KG1 (cell line): ENCODE measurements around the gene LRRC47.

Source experiments
- DNase-seq: peaks from one replicate; lab custom pipeline; 2025; lab: John Stamatoyannopoulos, UW

LRRC47 gene

GRCh38 chr1:3785456-3786157 lies 10.7 kb downstream of the LRRC47 start:
- no peak for DNase-seq

GRCh38 chr1:3785045-3785444 lies 11.3 kb downstream of the LRRC47 start:
- no peak for DNase-seq

- no peak for DNase-seq
Measured at GRCh38 chr1:3783651-3784474, 12.4 kb downstream of the LRRC47 start.

- DNase-seq: no peak
Measured at GRCh38 chr1:3780901-3781300, 15.4 kb downstream of the LRRC47 start.

- DNase-seq: no peak
Measured at GRCh38 chr1:3779912-3780416, 16.3 kb downstream of the LRRC47 start.

- no peak for DNase-seq
Measured at GRCh38 chr1:3779265-3779911, 16.9 kb downstream of the LRRC47 start.

- no peak for DNase-seq
Measured at GRCh38 chr1:3778590-3779264, 17.6 kb downstream of the LRRC47 start.

- no peak for DNase-seq
Measured at GRCh38 chr1:3777647-3778589, 18.4 kb downstream of the LRRC47 start.

GRCh38 chr1:3777078-3777547 lies 19.2 kb downstream of the LRRC47 start:
- DNase-seq: no peak

- DNase-seq: no peak
Measured at GRCh38 chr1:3776231-3776961, 19.9 kb downstream of the LRRC47 start.

GRCh38 chr1:3775490-3776230 lies 20.6 kb downstream of the LRRC47 start:
- DNase-seq: no peak

GRCh38 chr1:3774946-3775489 lies 21.3 kb downstream of the LRRC47 start:
- no peak for DNase-seq

GRCh38 chr1:3774276-3774945 lies 21.9 kb downstream of the LRRC47 start:
- no peak for DNase-seq

- DNase-seq: no peak
Measured at GRCh38 chr1:3773572-3774275, 22.6 kb downstream of the LRRC47 start.

- no peak for DNase-seq
Measured at GRCh38 chr1:3772715-3773571, 23.4 kb downstream of the LRRC47 start, which contains the start of gene SMIM1. Gene SMIM1 (plus strand): TSS chr1:3772749. CDS start chr1:3775374, 2,625 bp downstream.

- DNase-seq: peak; percentile 23
Measured at GRCh38 chr1:3772027-3772714, 24.1 kb downstream of the LRRC47 start.
